RKO (cell line): ENCODE results near the gene MIEN1.
A peak's percentile ranks its signal among the peaks of the same experiment; 100 is the strongest.
"Not testable (repeated sequence)": the region's sequence is repeated elsewhere in the genome, so short reads cannot be mapped to it uniquely, and the experiment has no call there.

ENCODE experiments used
- DNase-seq: peaks from one replicate; pipeline ENCODE4 v3.0.0-alpha.2; 2016; ENCODE audit warnings: low spot score

Gene MIEN1

DNA sequence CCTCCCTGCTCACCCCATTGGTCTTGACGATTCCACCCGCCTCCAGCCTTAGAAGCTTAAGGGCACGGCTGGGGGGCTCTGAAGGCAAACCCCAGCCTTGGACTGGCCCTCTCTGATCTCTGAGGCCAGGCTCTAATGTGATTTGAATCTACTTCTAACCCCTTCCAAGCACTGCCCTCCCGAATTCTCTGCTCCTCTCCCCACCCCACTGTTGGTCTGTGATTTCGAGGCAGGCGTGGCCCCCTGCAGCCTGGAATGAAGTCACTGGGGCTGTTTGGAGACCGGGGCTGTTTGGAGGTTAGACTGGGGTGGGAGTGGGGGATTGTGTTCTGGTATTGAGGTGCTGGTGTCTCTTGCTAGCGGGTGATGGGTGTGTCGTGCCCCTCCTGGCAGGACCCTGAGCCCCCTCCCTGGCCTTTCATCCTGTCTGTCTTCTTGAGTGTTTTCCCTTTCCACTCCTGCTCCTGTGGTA is 9.6 kb upstream of the MIEN1 start:
- DNase-seq: no peak

- DNase-seq: no peak
These were observed 8.9 kb upstream of the MIEN1 start for GRCh38 chr17:39738983-39739884.

GRCh38 chr17:39738568-39738901 is 8.2 kb upstream of the MIEN1 start:
- DNase-seq: no peak

DNA sequence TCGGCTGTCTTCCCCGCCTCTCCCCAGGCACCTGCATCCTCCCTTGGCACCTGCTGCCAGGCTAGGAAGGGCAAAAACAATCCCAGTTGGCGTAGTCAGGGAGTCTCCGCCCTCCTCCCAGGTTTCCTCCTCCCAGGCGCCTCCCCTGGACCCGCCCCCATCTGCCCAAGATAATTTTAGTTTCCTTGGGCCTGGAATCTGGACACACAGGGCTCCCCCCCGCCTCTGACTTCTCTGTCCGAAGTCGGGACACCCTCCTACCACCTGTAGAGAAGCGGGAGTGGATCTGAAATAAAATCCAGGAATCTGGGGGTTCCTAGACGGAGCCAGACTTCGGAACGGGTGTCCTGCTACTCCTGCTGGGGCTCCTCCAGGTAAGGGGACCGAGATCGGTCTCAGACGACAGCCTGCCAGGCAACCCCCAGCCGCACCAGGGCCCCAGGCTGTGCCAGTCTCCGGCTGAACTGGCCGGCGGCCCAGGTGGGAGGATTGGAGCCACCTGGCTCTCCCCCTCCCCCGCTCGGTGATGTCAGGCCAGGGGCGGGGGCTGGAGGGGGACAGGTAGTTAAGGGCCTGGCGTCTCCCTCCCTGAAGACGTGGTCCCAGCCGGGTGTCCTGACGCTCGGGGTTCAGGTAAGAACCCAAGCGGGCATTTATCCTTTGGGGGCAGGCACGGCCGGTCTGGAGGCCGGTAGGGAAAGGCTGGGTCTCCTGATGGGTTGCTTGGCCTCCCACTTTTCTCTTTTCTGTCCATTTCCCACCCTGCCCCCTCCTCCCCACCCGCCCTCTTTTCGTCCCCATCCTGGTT is 7.6 kb upstream of the MIEN1 start, which contains the start of gene GRB7:
GRB7 (plus strand) TSS at position 179 of the 808 bp plus-strand sequence. CDS start 4,364 bp downstream, outside the sequence.
- DNase-seq: no peak

GRCh38 chr17:39737206-39737759 is 7.0 kb upstream of the MIEN1 start:
- no peak for DNase-seq

- peak; percentile 46 for DNase-seq
These were observed 6.2 kb upstream of the MIEN1 start for GRCh38 chr17:39736319-39737165.

GRCh38 chr17:39735882-39736281 is 5.5 kb upstream of the MIEN1 start:
- no peak for DNase-seq

GRCh38 chr17:39732586-39732985 is 2.3 kb upstream of the MIEN1 start:
- no peak for DNase-seq

GRCh38 chr17:39729280-39729851 is 966 bp downstream of the MIEN1 start:
- DNase-seq: peak; percentile 62

DNA sequence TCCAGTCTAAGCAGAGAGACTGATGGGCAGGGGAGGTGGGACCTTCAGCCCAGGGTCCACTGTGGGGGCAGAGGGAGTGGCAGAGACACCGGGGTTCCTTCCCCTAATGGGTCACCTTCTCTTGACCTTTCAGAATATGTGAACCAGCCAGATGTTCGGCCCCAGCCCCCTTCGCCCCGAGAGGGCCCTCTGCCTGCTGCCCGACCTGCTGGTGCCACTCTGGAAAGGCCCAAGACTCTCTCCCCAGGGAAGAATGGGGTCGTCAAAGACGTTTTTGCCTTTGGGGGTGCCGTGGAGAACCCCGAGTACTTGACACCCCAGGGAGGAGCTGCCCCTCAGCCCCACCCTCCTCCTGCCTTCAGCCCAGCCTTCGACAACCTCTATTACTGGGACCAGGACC is 2.8 kb downstream of the MIEN1 start:
- DNase-seq: no peak

- no peak for DNase-seq
These were observed 3.7 kb downstream of the MIEN1 start for GRCh38 chr17:39726617-39727016.

DNA sequence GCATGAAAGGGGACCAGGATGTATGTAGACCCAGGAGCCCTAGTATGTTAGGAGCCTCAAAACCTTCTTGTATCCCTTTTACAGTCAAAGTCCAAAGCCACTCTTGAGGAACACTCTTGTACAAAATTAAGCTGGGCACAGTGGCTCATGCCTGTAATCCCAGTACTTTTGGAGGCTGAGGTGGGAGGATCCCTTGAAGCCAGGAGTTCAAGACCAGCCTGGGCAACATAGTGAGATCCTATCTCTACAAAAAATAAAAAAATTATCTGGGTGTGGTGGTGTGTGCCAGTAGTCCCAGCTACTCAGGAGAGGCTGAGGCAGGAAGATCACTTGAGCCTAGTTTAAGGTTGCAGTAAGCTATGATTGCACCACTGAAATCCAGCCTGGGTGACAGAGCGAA is 4.4 kb downstream of the MIEN1 start:
- DNase-seq: not testable (repeated sequence)

DNA sequence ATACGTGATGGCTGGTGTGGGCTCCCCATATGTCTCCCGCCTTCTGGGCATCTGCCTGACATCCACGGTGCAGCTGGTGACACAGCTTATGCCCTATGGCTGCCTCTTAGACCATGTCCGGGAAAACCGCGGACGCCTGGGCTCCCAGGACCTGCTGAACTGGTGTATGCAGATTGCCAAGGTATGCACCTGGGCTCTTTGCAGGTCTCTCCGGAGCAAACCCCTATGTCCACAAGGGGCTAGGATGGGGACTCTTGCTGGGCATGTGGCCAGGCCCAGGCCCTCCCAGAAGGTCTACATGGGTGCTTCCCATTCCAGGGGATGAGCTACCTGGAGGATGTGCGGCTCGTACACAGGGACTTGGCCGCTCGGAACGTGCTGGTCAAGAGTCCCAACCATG is 5.6 kb downstream of the MIEN1 start:
- no peak for DNase-seq

- DNase-seq: no peak
These were observed 7.1 kb downstream of the MIEN1 start for GRCh38 chr17:39722965-39723848.

GRCh38 chr17:39722104-39722503 is 8.2 kb downstream of the MIEN1 start:
- DNase-seq: no peak

DNA sequence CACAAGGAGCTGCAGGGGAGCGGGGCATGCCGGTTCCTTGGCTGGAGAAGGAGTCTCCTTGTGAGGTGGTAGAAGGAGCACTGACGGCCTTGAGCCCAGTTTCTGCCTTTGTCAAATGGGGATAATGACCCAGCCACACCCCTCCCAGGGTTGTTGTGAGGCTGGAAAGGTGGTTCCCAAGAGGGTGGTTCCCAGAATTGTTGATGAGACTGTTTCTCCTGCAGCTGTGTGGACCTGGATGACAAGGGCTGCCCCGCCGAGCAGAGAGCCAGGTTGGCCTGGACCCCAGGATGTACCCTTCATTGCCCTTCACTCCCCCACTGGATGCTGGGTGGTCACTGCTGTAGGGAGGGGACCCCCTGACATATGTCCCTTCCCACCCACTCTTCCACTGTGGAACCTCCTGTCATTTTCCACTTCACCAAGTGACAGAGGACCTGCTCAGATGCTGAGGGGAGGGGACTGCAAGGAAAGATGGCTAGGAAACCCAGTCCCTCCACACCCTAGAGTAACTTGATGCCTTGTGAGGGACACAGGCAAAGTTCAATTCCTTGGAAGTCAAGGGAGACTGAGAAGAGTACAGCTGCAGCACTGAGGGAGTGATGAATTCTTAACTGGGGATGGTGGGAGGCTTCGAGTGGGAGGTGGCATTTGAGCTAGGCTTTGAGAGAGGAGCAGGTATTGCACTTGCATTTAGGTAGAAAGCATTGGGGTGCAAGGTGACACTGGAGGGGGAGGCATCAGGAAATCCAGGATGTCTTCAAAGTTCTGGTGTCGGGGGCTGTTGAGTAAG is 10.6 kb downstream of the MIEN1 start:
- no peak for DNase-seq

DNA sequence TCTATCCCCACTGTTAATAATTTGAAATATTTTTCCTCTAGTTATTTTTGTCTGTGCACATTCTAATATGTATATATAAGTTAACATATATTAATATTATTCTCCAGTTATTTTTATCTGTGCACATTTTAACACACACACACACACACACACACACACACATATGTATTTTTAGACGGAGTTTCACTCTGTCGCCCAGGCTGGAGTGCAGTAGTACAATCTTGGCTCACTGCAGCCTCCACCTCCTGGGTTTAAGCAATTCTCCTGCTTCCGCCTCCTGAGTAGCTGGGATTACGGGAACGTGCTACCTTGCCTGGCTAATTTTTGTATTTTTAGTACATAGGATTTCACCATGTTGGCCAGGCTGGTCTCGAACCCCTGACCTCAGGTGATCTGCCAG is 12.7 kb downstream of the MIEN1 start:
- no peak for DNase-seq

GRCh38 chr17:39716879-39717536 is 13.3 kb downstream of the MIEN1 start:
- DNase-seq: no peak
